Dendritic cell treated with granulocyte-macrophage colony-stimulating factor and Interleukin-4, amounts not matched to agents 40 ng/mL and 50 ng/mL, for 4 days (primary cell): ENCODE data around the gene RHEBL1.

ENCODE experiments used
- H3K27ac Mint-ChIP-seq: one replicate; pipeline ENCODE4 v1.8.0; 2022; ENCODE audit warnings: mild to moderate bottlenecking, mixed read lengths
- H3K27me3 Mint-ChIP-seq: one replicate; pipeline ENCODE4 v1.8.0; 2022; ENCODE audit warnings: mild to moderate bottlenecking, mixed read lengths
- H3K36me3 Mint-ChIP-seq: one replicate; pipeline ENCODE4 v1.8.0; 2022; ENCODE audit warnings: low read depth, mixed read lengths
- H3K4me1 Mint-ChIP-seq: one replicate; pipeline ENCODE4 v1.8.0; 2022; ENCODE audit warnings: low read depth, mixed read lengths
- H3K4me3 Mint-ChIP-seq: one replicate; pipeline ENCODE4 v1.8.0; 2022; ENCODE audit warnings: mild to moderate bottlenecking, moderate library complexity, mixed read lengths
- H3K9me3 Mint-ChIP-seq: one replicate; pipeline ENCODE4 v1.8.0; 2022; ENCODE audit warnings: mixed read lengths
- intact Hi-C: fragments of 100-400 bp; cut with micrococcal nuclease; formaldehyde crosslinking; loops from one replicate; pipeline ENCODE4 v1.15.0; 2022

The RHEBL1 gene

GRCh38 chr12:49094160-49094974, 24.6 kb upstream of the RHEBL1 start, which contains the start of gene DHH:
Gene DHH, minus strand, starts transcription at chr12:49094801. Its CDS starts 289 bp downstream, at chr12:49094512.
- Mint-ChIP-seq H3K4me3 (no peak within 1 kb of the TSS), H3K4me1 (peaks cover 54% of the 10 kb centered on the region), H3K9me3 (no peaks in the 10 kb centered on the region), H3K27ac (no peak within 1 kb of the TSS), H3K27me3 (peaks cover 72% of the 10 kb centered on the region), H3K36me3 (peaks cover 42% of the 10 kb centered on the region)
- intact Hi-C loops, result no loop called here

GRCh38 chr12:49093792-49094159, 24.0 kb upstream of the RHEBL1 start:
- H3K27ac Mint-ChIP-seq, result no peak overlapping the region
- intact Hi-C loops, result no loop called here
- peaks cover 78% of the 10 kb centered on the region for H3K27me3 Mint-ChIP-seq
- H3K9me3 Mint-ChIP-seq, result no peaks in the 10 kb centered on the region
- H3K4me3 Mint-ChIP-seq, result no peak overlapping the region
- peaks cover 56% of the 10 kb centered on the region for H3K4me1 Mint-ChIP-seq
- H3K36me3 Mint-ChIP-seq, result peaks cover 36% of the 10 kb centered on the region

DNA sequence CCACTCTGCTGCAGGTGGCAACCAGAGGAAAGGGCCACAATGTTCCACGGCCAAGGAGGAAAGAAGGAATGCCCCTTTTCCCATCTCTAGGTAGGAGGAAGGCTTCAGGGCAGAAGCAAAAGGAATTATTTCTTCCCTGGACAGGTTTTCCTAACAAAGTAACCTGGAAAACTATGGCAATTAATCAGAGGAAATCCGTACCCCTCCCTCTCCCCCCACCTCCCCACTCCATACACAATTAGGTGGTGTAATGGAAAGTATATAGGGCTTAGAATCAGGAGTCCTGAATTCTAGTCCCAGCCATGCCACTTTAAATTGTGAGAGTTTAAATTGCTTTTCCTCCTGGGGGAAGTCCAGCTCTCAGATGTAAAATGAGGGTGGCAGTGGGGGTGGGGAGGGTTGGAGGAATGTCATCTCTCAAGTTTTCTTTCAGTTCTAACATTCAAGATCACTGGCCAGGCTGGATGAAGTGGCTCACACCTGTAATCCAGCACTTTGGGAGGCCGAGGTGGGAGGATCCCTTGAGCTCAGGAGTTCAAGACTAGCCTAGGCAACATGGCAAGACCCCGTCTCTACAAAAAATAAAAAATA, 23.1 kb upstream of the RHEBL1 start:
- peaks cover 65% of the 10 kb centered on the region for H3K4me1 Mint-ChIP-seq
- peaks cover 83% of the 10 kb centered on the region for H3K27me3 Mint-ChIP-seq
- no peak overlapping the region for H3K27ac Mint-ChIP-seq
- no peaks in the 10 kb centered on the region for H3K9me3 Mint-ChIP-seq
- H3K36me3 Mint-ChIP-seq, result peaks cover 27% of the 10 kb centered on the region
- intact Hi-C loops, result no loop called here
- no peak overlapping the region for H3K4me3 Mint-ChIP-seq

GRCh38 chr12:49092086-49092815, 22.5 kb upstream of the RHEBL1 start:
- peaks cover 20% of the 10 kb centered on the region for H3K36me3 Mint-ChIP-seq
- peak overlapping the region; percentile 53 for H3K4me3 Mint-ChIP-seq
- H3K27me3 Mint-ChIP-seq, result peaks cover 86% of the 10 kb centered on the region
- intact Hi-C loops, result no loop called here
- H3K27ac Mint-ChIP-seq, result no peak overlapping the region
- H3K9me3 Mint-ChIP-seq, result no peaks in the 10 kb centered on the region
- peaks cover 65% of the 10 kb centered on the region for H3K4me1 Mint-ChIP-seq

DNA sequence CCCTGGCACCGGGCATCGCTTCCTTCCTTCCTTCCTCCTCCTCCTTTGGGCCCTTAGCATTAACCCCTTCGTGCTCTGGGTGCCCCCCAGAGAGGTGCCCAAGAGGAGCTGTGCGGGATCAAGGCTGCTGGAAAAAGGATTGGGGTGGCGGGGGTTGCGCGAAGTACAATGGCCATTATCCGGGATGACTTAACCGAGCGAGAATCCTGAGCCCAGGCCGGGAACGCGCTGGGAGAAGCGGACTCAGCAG, 22.0 kb upstream of the RHEBL1 start:
- Mint-ChIP-seq H3K9me3 (no peaks in the 10 kb centered on the region), H3K4me3 (peak overlapping the region; percentile 53), H3K27me3 (peaks cover 90% of the 10 kb centered on the region), H3K36me3 (peaks cover 15% of the 10 kb centered on the region), H3K27ac (no peak overlapping the region), H3K4me1 (peaks cover 65% of the 10 kb centered on the region)
- intact Hi-C loops, result no loop called here

GRCh38 chr12:49091056-49091835, 21.5 kb upstream of the RHEBL1 start:
- Mint-ChIP-seq H3K27ac (no peak overlapping the region), H3K4me1 (peaks cover 65% of the 10 kb centered on the region), H3K27me3 (peaks cover 89% of the 10 kb centered on the region), H3K36me3 (peaks cover 10% of the 10 kb centered on the region), H3K4me3 (peak overlapping the region; percentile 53), H3K9me3 (no peaks in the 10 kb centered on the region)
- intact Hi-C loops, result no loop called here

GRCh38 chr12:49089821-49090773, 20.3 kb upstream of the RHEBL1 start:
- Mint-ChIP-seq H3K36me3 (no peaks in the 10 kb centered on the region), H3K4me3 (peak overlapping the region; percentile 66), H3K27me3 (peaks cover 81% of the 10 kb centered on the region), H3K27ac (no peak overlapping the region), H3K9me3 (no peaks in the 10 kb centered on the region), H3K4me1 (peaks cover 61% of the 10 kb centered on the region)
- intact Hi-C loops, result no loop called here

- Mint-ChIP-seq H3K27ac (no peak overlapping the region), H3K9me3 (no peaks in the 10 kb centered on the region), H3K27me3 (peaks cover 76% of the 10 kb centered on the region), H3K4me3 (no peak overlapping the region), H3K4me1 (peaks cover 50% of the 10 kb centered on the region), H3K36me3 (no peaks in the 10 kb centered on the region)
- intact Hi-C loops, result loop anchor here (1.0 kb wide), 2 partner anchors 32 to 146 kb away; no protein-coding TSS in a partner anchor
These were observed 19.2 kb upstream of the RHEBL1 start for GRCh38 chr12:49088932-49089330.

DNA sequence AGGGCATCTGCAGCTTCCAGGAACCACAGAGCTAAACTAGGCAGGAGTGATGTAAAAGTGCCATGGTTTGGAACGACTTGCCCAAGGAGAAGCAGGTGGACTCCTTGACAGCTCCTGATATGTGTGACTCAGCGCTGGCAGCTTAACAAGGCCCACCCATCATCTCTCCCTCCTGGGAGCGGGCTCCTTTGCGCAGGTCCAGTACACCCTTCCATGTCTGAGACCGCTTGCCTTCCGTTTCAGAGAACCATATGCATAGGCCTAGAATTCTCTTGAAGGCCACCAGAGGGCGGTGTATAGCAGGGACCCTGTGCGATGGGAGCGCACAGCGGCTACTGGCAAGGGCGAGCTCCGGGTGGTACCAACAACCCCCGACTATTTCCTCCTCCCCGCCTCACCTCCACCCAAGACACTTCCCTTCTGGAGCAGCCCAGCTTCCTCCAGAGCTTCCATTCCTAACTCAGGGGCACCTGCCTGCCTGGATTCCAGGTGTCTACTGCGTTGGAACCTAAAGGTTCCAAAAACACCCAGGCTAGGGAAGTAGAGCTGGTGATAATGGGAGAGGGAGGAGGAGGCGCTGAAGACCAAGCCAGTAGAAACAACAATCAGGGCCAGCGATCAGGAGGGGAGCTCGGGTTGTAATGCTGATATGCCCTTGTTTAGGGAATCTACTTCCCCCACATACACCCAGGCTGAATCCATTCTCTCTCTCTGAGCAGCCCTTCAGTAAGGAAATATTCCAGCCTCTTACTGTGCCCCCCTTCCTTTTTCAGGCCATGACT, 18.6 kb upstream of the RHEBL1 start:
- Mint-ChIP-seq H3K4me1 (peaks cover 45% of the 10 kb centered on the region), H3K27ac (no peak overlapping the region), H3K36me3 (no peaks in the 10 kb centered on the region), H3K4me3 (peak overlapping the region; percentile 48), H3K27me3 (peaks cover 70% of the 10 kb centered on the region), H3K9me3 (no peaks in the 10 kb centered on the region)
- intact Hi-C loops, result loop anchor here (1.0 kb wide), 2 partner anchors 33 to 147 kb away; no protein-coding TSS in a partner anchor

GRCh38 chr12:49086116-49086515, 16.3 kb upstream of the RHEBL1 start:
- Mint-ChIP-seq H3K4me3 (no peak overlapping the region), H3K9me3 (no peaks in the 10 kb centered on the region), H3K27me3 (peaks cover 51% of the 10 kb centered on the region), H3K27ac (no peak overlapping the region), H3K36me3 (no peaks in the 10 kb centered on the region), H3K4me1 (peaks cover 28% of the 10 kb centered on the region)
- intact Hi-C loops, result no loop called here

- no peaks in the 10 kb centered on the region for H3K36me3 Mint-ChIP-seq
- H3K4me3 Mint-ChIP-seq, result no peak overlapping the region
These were observed 14.7 kb upstream of the RHEBL1 start for GRCh38 chr12:49084438-49084837.

GRCh38 chr12:49079793-49080192, 10.0 kb upstream of the RHEBL1 start:
- Mint-ChIP-seq H3K4me1 (no peaks in the 10 kb centered on the region), H3K27ac (no peak overlapping the region), H3K36me3 (no peaks in the 10 kb centered on the region), H3K27me3 (peaks cover 18% of the 10 kb centered on the region), H3K4me3 (no peak overlapping the region), H3K9me3 (no peaks in the 10 kb centered on the region)
- intact Hi-C loops, result no loop called here

More at GRCh38 chr12:49084438-49084837, 14.7 kb upstream of the RHEBL1 start:
- Mint-ChIP-seq H3K27me3 (peaks cover 41% of the 10 kb centered on the region), H3K9me3 (no peaks in the 10 kb centered on the region), H3K27ac (no peak overlapping the region), H3K4me1 (peaks cover 11% of the 10 kb centered on the region)
- intact Hi-C loops, result no loop called here
